ENCODE data around the gene GJA9.
"Not testable (repeated sequence)": the region's sequence is repeated elsewhere in the genome, so short reads cannot be mapped to it uniquely, and the experiment has no call there.

GJA9 gene

DNA sequence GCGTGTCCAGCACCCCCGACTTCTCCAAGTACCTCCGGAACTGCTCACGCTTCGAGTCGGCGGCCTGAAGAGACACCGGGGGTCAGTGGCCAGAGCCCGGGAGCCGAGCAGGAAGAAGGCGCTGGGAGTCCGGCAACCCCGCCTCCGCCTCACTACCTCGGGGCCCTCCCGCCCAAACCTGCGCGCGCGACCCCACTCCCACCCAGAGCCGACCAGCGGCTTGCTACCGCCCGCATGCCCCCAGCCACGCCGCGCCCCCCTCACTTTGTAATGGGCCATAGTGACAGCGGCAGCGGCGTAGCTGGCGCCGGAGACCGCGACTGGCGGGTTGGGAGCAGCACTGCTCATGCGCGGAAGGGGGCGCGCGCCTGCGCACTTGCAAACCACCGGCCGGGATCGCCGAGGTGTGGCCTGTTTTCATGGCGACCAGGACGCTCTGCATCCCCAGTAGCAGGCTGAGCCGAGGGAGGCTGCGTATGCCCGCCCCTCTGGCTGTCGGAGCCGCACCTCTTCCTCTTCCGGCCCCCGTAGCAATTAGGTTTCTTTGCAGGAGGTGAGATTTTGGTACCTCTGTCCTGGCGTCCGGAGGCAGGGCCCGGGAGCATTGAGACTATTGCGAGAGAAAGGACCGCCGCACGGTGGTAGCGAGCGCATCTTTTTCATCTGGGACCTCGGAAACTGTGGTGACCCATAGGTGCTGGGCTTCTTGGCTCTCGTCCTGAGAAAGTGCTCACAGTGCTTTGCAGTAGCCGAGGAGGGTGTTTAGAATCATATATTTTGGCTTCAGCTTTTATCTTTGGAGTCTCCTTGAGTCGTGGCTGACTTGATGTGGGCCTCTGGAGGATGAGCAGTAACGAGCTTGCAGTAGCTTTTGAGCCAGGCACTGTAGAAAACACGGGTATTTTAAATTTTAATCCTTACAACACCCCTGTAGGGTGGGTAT is 8.1 kb downstream of the GJA9 start, which contains the start of gene MYCBP:
TSS of gene MYCBP (minus strand) at position 322 of the 943 bp plus-strand sequence. CDS start at position 279, 43 bp downstream.
- DNase-seq, result peak; percentile 85

DNA sequence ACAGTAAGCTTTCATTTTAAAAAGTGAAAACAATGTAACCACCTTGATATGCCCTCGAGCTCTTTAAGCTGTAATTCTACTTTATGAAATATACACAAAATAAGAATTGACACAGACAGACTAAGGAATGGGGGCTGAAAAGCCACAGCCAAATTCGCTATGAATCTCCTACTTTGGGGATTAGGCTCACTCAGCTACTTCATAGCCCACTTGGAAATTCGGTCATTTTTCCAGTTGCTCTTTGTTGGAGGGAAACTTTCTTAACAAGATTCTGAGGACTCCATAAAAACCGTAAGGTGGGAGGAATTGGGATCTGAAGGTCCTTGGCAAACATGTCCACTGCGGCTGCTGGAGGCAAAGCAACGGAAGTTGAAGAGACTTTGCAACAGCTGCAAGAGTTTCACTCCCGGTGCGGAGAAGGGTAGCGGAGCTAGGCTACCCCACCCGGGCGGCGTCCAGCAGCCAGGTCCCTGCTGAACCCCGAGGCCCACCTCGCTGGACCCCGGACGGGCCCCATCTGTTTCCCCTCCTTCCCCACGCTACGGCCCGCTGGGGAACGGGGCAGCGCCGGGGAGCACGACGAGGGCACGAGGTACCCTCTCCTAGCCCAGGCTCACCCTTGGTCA is 8.9 kb downstream of the GJA9 start:
- no peak for DNase-seq

DNA sequence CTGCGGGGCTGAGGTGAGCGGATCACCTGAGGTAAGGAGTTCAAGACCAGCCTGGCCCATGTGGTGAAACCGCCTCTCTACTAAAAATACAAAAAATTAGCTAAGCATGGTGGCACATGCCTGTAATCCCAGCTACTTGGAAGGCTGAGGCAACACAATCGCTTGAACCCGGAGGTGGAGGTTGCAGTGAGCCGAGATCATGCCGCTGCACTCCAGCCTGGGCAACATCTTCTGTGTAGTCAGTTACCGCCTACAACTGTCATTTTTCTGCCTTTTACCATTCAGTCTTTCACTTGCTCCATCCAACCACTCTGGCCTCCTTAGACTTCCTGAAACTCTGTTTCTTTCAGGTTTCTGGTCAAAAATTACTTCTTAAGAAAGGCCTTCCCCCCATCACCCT is 10.4 kb downstream of the GJA9 start:
- no peak for DNase-seq

DNA sequence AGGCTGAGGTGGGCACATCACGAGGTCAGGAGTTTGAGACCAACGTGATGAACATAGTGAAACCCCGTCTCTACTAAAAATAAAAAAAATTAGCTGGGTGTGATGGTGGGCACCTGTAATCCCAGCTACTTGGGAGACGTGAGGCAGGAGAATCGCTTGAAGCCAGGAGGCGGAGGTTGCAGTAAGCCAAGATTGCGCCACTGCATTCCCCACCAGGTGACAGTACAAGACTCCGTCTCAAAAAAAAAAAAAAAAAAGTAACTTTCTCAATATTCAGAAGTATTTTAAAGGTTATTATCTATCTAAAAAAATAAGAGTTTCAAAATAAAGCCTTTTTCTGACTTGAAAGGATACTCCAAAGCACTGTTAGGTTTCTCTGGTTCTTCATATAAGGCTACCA is 14.2 kb downstream of the GJA9 start:
- DNase-seq, result no peak

DNA sequence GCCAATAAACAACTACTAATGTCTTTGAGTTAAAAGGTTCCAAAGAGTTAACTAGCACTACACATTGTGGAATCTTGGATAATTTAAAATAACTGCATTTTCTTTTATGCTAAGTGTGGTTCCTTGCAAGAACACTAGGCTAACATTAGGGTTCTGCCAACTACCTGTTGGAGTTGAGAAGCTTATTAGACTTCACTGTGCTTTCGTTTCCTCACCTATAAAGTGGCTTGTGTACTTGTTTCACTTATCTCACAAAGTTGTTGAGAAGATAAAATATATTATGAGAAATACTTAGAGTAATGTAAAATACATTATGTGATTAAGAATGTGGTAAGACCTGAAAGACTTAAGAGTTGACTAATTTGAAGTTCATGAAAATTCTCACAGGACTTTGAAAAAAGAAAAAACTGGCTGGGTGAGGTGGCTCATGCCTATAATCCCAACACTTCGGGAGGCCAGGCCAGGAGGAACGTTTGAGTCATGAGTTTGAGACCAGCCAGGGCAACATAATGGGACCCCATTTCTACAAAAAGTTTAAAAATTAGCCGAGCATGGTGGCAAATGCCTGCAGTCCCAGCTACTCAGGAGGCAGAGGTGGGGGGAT is 16.2 kb downstream of the GJA9 start:
- DNase-seq, result no peak

DNA sequence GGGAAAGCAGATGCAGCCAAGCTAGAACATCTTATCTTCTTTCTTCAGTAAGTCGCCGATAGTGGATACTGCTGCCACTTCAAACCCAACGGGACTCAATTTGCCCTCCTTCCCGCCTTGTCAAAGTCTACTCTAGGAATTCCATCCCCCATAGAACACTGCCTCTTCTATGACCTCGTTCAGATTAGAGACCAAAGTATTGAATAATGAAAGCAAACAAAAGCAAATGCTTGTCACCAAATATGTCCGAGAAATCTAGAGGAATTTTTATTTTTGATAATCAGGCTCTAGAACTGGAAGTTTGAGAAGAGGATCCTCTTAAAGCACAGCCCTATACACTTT is 21.0 kb downstream of the GJA9 start:
- DNase-seq, result no peak

DNA sequence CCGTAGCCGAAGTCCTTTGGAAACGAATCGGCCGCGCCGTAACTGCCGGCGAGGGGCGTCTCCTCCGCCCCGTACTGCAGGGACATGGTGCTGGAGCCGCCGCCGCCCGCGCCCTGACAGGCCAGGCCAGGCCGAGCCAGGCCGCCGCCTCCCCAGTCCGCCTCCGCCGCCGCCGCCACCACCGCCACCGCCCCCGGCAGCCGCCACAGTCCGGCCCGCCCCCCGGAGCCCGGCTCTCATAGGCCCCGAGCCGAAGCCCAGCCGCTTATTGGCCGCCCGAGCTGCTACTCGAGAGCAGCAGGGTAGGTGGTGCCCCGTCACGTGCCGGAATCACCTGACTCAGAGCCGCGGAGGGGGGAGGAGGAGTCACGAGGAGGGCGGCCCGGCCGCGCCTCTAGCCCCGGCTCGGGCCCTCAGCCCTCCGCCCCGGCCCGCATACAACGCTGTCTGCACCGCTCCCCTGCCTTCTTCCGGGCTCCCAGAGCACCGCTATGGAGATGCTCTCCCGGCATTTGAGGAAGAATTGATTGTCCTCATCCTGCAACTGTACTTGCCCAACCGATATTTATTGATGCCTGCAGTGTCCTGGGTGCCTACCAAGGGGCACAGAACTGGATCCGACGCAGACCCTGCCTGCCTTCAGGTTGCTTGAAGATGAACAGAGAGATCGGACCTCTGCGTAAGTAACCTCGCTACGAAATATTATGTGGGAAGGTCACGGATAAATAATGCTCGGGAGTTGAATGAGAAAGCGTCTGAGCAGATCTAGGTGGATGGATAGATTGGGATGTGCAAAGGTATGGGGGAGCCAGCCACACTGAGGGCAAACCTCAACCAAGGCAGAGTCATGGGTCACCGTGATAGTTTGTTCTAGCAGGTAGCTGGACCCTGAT is 21.6 kb downstream of the GJA9 start, which contains the start of gene RRAGC:
TSS of gene RRAGC (minus strand) at position 212 of the 893 bp plus-strand sequence. CDS start at position 86, 126 bp downstream.
- peak; percentile 83 for DNase-seq

DNA sequence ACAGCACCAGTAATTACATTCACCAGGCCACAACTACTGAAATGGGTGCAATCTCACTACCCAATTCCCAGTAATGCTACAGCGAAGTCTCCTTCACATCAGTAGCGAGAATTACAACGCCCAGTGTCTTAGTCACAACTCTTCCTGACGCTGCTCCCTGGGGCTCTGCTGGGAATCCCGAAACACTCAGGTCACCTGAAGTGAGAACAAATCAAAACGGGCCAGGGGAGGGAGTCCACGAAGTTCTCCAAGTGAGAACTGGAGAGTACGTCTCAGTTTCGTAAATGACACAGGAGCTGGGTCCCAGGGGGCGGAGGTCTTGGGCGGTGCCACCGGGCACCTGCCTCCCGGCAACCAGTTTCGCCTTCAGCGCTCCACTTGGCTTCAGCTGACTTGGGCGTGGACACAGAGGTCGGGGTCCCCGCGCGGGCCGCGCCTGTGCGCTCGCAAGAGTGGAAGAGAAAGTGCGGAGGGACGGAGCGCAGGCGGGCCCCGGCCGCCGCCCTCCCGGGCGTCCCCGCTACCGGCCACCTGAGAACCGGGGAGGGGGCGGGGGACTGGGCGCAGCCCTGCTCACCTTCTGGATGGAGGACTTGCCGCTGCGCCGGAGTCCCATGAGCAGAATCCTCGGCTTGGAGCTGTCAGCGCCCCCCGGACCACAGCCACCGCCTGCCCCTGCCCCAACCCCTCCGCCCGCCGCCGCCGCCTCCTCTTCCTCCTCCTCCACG is 22.4 kb downstream of the GJA9 start:
- DNase-seq, result peak; percentile 78

DNA sequence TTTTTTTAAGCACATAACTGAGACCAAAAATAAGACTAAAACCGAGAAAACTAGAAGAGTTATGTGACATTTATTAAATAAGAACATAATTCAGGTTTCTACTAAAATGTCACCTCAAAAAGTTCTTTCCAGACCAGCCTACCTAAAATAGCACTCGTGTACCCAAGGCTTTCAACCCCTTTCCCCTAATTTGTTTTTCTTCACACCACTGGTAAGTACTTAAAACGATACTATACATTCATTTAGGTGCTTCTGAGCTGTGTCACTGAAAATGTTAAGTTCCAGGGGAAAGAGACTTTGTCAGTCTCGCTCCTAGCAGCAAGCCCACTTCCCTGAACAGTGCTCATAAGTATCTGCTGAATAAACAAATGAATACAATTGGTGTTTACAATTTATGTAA is 28.6 kb downstream of the GJA9 start:
- no peak for DNase-seq

DNA sequence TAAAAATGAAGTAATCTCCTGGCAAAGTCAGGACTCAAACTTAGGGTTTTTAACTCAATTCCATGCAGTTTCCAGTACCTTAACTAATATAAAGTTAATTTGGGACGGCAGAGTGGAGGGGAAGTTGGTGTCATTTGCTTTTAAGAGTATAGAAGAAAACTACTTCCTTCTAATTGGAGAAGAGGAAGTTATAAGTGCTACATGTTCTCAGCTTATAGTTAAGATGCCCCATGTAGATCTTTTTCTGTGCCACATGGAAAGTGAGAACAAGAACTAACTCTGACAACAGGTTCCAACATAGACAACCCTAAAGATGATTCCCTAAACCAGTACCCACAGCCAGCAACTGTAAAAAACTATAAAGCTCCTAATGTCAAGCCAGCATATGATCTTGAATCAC is 33.3 kb downstream of the GJA9 start:
- DNase-seq, result no peak

DNA sequence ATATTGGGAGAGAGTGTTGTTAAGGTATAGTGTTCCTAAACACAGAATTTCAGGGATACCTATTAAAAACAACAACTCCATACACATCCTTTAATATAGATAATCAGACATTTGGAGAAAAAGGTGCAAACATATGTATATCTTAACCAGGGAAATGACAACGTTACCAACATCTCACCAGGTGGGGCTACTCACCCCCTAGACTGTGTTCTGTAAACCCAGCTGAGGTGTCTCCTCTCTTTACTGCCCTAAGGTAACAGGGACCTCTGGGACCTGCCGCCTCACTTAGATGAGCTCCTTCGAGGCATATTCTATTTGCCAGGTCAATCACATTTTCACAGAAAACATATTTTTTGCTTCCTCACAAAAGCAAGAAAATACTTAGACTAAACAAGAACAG is 35.2 kb downstream of the GJA9 start:
- no peak for DNase-seq

DNA sequence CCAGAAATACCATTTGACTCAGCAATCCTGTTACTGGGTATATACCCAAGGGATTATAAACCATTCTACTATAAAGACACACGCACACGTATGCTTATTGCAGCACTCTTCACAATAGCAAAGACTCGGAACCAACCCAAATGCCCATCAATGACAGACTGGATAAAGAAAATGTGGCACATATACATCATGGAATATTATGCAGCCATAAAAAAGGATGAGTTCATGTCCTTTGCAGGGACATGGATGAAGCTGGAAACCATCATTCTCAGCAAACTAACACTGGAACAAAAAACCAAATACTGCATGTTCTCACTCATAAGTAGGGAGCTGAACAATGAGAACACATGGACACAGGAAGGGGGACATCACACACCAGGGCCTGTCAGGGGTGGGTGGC is 36.3 kb downstream of the GJA9 start:
- DNase-seq, result not testable (repeated sequence)

DNA sequence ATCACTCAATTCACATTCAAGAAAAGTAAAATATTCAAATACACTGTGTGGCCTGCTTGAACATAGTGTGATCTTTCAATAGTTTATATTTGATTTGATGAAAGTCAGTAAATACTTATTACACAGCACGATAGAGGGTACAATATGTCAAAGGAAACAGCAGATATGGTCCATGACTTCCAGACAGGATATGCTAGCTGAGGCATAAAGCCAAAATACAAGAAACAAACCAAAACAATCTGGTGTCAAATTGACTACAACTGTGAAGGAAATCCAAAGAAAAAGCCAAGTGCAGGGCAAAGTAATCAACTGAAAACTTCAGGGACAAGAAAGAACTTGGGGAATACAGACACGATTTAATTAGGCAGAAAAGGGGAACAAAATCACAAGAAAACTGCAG is 41.1 kb downstream of the GJA9 start:
- no peak for DNase-seq

DNA sequence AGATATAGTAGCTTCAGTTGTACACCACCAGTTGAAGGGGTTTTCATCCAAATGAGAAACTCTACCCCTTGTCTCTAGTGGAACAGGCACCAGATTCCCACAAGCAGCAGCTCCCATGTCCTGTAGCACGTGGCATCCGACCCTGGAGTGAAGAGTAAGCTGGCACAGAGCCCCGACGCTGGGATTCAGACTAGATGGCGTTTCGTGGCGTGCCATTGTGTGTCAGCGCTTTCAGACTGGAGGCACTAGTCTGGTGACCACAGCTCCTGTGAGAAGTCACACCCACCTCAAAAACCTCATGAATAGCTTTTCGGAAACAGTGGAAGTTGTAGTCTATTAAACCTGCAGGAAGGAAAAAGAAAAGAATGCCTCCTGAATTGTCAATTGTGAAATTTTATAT is 42.0 kb downstream of the GJA9 start:
- DNase-seq, result no peak

DNA sequence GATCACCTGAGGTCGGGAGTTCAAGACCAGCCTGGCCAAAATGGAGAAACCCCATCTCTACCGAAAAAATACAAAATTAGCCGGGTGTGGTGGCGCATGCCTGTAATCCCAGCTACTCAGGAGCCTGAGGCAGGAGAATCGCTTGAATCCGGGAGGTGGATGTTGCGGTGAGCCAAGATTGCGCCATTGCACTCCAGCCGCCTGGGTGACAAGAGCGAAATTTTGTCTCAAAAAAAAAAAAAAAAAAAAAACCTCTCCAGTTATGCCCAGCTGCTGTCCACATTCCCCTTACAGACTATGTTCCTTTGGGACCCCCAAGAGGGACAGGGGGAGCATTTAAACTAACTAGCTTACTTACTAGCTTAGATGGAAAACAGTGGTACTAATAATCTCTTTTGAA is 45.1 kb downstream of the GJA9 start:
- not testable (repeated sequence) for DNase-seq

DNA sequence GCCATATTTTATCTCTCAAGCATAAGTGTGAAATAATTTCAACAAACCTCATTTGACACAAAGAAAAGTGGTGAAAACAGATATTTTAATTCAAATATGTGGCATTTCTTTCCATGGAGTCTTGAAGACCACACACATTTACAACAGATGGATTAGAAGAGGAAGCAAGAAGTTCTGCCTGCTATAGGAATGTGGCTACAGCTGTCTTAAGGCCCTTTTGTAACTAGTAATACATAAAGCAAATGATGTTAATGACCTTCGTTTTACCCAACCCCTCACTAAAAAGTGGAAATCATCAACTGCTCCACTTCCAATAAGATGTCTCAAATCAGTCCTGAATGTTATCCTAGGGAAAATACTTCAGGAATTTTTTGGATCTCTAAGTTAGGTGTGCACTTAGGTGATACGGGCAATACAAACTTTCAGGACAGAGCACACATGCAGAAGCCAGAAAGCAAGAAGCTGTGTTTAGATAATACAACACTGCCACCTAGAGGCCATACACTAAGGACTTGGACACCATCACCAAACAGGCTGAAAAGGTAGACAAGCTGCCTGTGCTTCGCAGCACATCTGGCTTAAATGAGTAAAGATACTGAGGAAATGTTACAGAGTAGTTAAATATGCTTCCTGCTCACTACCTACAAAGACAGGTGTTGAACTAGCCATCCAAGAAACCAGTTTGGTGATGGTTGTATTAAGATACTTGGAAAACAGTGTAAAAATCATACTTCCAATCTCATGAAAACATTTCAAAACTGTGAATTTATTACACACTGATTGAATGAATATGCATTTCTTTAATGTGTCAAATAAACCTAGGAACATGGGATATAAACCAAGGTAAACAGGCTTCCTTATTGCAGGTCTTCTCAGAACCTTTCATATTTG is 46.2 kb downstream of the GJA9 start:
- DNase-seq, result peak; percentile 47

DNA sequence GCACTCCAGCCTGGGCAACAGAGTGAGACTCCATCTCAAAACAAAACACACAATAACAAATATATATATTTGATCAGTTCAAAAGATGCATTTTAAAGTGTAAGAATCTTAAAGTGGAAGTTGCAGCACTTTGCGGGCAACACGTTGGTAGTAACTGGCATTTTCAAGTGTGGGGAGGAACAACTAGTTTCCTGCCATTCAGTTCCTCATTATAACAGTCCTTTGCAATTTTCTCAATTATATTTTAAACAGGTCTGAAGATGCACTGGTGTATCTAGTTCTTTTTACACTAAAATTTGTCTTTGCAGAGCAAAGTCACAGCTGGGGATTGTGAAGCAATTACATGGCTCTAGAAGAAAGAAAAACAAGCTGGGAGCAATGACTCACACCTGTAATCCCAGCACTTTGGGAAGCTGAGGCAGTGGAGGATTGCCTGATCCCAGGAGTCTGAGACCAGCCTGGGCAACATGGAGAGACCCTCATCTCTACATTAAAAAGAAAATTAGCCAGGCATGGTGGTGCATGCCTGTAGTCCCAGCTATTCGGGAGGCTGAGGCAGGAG is 47.1 kb downstream of the GJA9 start:
- no peak for DNase-seq

DNA sequence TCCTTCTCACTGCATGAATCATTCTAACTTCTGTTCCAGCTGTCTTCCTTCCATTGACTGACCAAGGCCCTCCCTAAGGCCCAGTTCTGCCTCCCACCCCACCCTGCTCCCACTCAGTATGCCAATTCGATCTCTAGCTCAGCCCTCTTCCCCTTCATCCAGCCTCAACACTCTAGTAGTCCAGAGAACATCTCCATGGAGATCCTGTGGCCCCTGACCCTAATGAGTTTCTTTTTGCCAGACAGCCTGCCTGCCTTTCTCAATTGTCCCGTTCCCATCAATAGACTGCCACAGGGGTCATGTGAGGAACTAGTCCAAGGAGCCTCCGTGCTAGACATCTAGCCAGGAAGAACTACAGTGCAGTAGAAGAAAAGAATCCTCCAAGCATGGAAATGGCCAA is 48.2 kb downstream of the GJA9 start:
- DNase-seq, result no peak

DNA sequence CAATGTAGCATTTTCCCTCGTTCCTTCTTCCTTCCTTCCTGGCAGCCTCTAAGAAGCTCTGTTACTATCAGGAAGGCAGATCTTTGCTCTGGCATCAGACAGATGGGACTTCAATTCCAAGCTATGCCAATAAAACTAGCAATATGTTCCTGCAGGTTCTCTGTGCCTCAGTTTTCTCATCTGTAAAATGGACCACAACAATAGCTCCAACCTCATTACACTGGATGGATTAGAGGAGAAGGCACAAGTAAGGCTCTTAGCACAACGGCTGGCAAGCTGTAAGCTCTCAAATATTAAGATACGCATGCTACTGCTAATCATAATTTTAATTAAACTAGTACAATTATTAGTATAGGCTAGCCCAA is 49.0 kb downstream of the GJA9 start:
- DNase-seq, result no peak

DNA sequence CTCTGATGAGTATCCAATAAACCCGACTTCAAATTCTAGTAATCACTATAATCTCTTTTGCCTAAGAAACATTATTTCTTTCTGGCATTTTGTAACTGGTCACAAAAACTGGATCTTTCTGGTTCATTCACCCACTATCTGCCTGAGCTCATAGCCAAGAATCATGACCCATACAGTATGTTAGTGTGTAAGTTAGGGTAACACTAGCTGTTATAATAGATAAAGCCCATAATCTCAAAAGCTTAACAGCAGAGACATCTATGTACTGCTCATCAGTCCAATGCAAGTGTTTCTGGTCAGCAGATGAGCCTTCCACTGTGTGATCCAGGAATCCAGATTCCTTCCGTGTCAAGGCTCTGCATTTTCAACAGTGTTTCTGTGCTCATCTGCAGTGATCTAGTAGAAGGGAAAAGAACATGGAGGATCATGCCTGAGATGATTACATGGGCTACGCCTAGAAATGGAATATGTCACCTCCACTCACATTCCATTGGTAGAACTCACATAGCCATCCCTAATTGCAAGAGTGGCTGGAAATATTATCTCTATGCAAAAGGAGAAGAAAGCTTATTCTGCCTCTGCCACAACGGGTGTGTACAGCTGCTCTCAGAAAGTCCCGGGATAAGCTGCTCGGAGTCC is 49.5 kb downstream of the GJA9 start:
- no peak for DNase-seq

Data from right kidney (tissue), 1 donor.